ENCODE data around the gene EPB41. TPM values are rescaled to one million over a fixed set of nuclear protein-coding genes. Genes with fewer than 3 reads are reported as not detected.
"Not testable (repeated sequence)": the region's sequence is repeated elsewhere in the genome, so short reads cannot be mapped to it uniquely, and the experiment has no call there.

Gene EPB41
- total and polyA plus RNA-seq, 7 donors = 13.2 to 35.1 (median 27.1) TPM

- Histone ChIP-seq H3K27me3 (no peaks in the 10 kb centered on the region), H3K4me3 (peak overlapping the region; percentile 5 to 31 (median 23)), H3K4me1 (peaks cover 0 to 45% (median 19%) of the 10 kb centered on the region in 4 donors), H3K27ac (peak overlapping the region in 3 of 4 donors; percentile 67 to 80 (median 79)), H3K9me3 (no peaks in the 10 kb centered on the region), H3K36me3 (no peaks in the 10 kb centered on the region)
- TF ChIP-seq EP300 (IDR thresholded peaks at IDR 0.05) (peak in 2 of 4 donors; percentile 3 to 78), POLR2AphosphoS5 (IDR thresholded peaks at IDR 0.05) (peak; percentile 41 to 78 (median 62)), CTCF (IDR thresholded peaks at IDR 0.05) (no peak), POLR2A (IDR thresholded peaks at IDR 0.05) (no peak)
- intact Hi-C loops (cut with DNase I) = loop anchor here (5.0 kb wide), 1 partner anchor 39 kb away; the partner anchor contains the start of gene TMEM200B
- WGBS, 2 donors = 73 to 84% methylated on average over 3 of the region's 3 CpGs
- DNase-seq = no peak
Observed at GRCh38 chr1:29083317-29084195, 169.2 kb downstream of the EPB41 start.

- WGBS, 2 donors = 60 to 70% methylated on average over 2 of the region's 2 CpGs
- DNase-seq = no peak
Observed at GRCh38 chr1:29084196-29084521, 169.8 kb downstream of the EPB41 start.

GRCh38 chr1:29090937-29091618 lies 176.7 kb downstream of the EPB41 start:
- Histone ChIP-seq H3K27me3 (no peaks in the 10 kb centered on the region), H3K4me3 (no peak overlapping the region), H3K4me1 (peaks cover 0 to 9% (median 4%) of the 10 kb centered on the region in 4 donors), H3K36me3 (no peaks in the 10 kb centered on the region), H3K9me3 (no peaks in the 10 kb centered on the region), H3K27ac (peak overlapping the region in 3 of 4 donors; percentile 14 to 36 (median 25))
- no peak for DNase-seq
- intact Hi-C loops (cut with DNase I) = no loop called here
- TF ChIP-seq CTCF (IDR thresholded peaks at IDR 0.05) (no peak), POLR2A (IDR thresholded peaks at IDR 0.05) (no peak), POLR2AphosphoS5 (IDR thresholded peaks at IDR 0.05) (no peak), EP300 (IDR thresholded peaks at IDR 0.05) (no peak)

More at GRCh38 chr1:29084196-29084521, 169.8 kb downstream of the EPB41 start:
- no peaks in the 10 kb centered on the region for H3K36me3 ChIP-seq
- intact Hi-C loops (cut with DNase I) = loop anchor here (5.0 kb wide), 1 partner anchor 38 kb away; the partner anchor contains the start of gene TMEM200B
- H3K9me3 ChIP-seq = no peaks in the 10 kb centered on the region
- no peak overlapping the region for H3K4me3 ChIP-seq
- peak overlapping the region in 3 of 4 donors; percentile 67 to 80 (median 79) for H3K27ac ChIP-seq
- no peak for TF ChIP-seq EP300 (IDR thresholded peaks at IDR 0.05)
- no peaks in the 10 kb centered on the region for H3K27me3 ChIP-seq
- peaks cover 0 to 45% (median 19%) of the 10 kb centered on the region in 4 donors for H3K4me1 ChIP-seq

GRCh38 chr1:29092704-29093103 lies 178.3 kb downstream of the EPB41 start:
- 95 to 97% methylated on average over 5 of the region's 5 CpGs for WGBS, 2 donors

GRCh38 chr1:29094433-29094832 lies 180.1 kb downstream of the EPB41 start:
- Histone ChIP-seq H3K36me3 (peaks cover 0 to 3% (median under 1%) of the 10 kb centered on the region in 4 donors), H3K27ac (no peak overlapping the region), H3K9me3 (no peaks in the 10 kb centered on the region), H3K4me3 (no peak overlapping the region), H3K27me3 (no peaks in the 10 kb centered on the region), H3K4me1 (peaks cover 0 to 9% (median 4%) of the 10 kb centered on the region in 4 donors)
- no peak for TF ChIP-seq EP300 (IDR thresholded peaks at IDR 0.05)
- TF ChIP-seq CTCF (IDR thresholded peaks at IDR 0.05) = no peak
- TF ChIP-seq POLR2AphosphoS5 (IDR thresholded peaks at IDR 0.05) = no peak
- TF ChIP-seq POLR2A (IDR thresholded peaks at IDR 0.05) = no peak
- 95 to 97% methylated on average over 3 of the region's 3 CpGs for WGBS, 2 donors
- intact Hi-C loops (cut with DNase I) = no loop called here
- DNase-seq = no peak

More at GRCh38 chr1:29092704-29093103, 178.3 kb downstream of the EPB41 start:
- intact Hi-C loops (cut with DNase I); DNase-seq; H3K9me3 ChIP-seq; H3K36me3 ChIP-seq; H3K27me3 ChIP-seq; H3K27ac ChIP-seq; H3K4me1 ChIP-seq; H3K4me3 ChIP-seq: not testable (repeated sequence)

Data from sigmoid colon (tissue), 7 donors.